ENCODE results near the gene NCAM2. TPM values are rescaled to one million over a fixed set of nuclear protein-coding genes. Genes with fewer than 3 reads are reported as not detected.

Gene NCAM2
- total and polyA plus RNA-seq, 10 donors, result 0.09 to 5.7 (median 1.0) TPM

- H3K27ac ChIP-seq, result no peak overlapping the region
- H3K9me3 ChIP-seq, result no peaks in the 10 kb centered on the region
- H3K36me3 ChIP-seq, result no peaks in the 10 kb centered on the region
- no peak for TF ChIP-seq CTCF (IDR thresholded peaks at IDR 0.05 in 8 of 11, conservative IDR thresholded peaks at IDR 0.05 in 3 of 11)
- TF ChIP-seq POLR2AphosphoS5 (IDR thresholded peaks at IDR 0.05), result no peak
- TF ChIP-seq POLR2A (IDR thresholded peaks at IDR 0.05), result no peak
- intact Hi-C loops (cut with DNase I; ENCODE audit: low total_unique reads), result no loop called here
- DNase-seq, result no peak
- no peak overlapping the region for H3K4me3 ChIP-seq
- H3K4me1 ChIP-seq, result no peaks in the 10 kb centered on the region
- WGBS, 5 donors, result 77 to 83% (median 81%) methylated on average over 5 of the region's 5 CpGs
- H3K27me3 ChIP-seq (replicated peaks in 1 of 7), result no peaks in the 10 kb centered on the region
Measured at GRCh38 chr21:21096956-21097355, 98.7 kb downstream of the NCAM2 start.

GRCh38 chr21:21097466-21097865, 99.3 kb downstream of the NCAM2 start:
- Histone ChIP-seq H3K4me3 (no peak overlapping the region), H3K4me1 (no peaks in the 10 kb centered on the region), H3K27me3 (replicated peaks in 1 of 7) (no peaks in the 10 kb centered on the region), H3K27ac (no peak overlapping the region), H3K9me3 (no peaks in the 10 kb centered on the region), H3K36me3 (no peaks in the 10 kb centered on the region)
- DNase-seq, result no peak
- intact Hi-C loops (cut with DNase I; ENCODE audit: low total_unique reads), result no loop called here
- 49 to 72% (median 64%) methylated on average over 1 of the region's 1 CpG for WGBS, 5 donors
- TF ChIP-seq POLR2AphosphoS5 (IDR thresholded peaks at IDR 0.05) (no peak), CTCF (IDR thresholded peaks at IDR 0.05 in 8 of 11, conservative IDR thresholded peaks at IDR 0.05 in 3 of 11) (no peak), POLR2A (IDR thresholded peaks at IDR 0.05) (no peak)

GRCh38 chr21:21101911-21102310, 103.7 kb downstream of the NCAM2 start:
- no peaks in the 10 kb centered on the region for H3K27me3 ChIP-seq (replicated peaks in 1 of 7)
- H3K4me3 ChIP-seq, result no peak overlapping the region
- no peak for DNase-seq
- 70 to 83% (median 76%) methylated on average over 1 of the region's 1 CpG for WGBS, 5 donors
- H3K9me3 ChIP-seq, result no peaks in the 10 kb centered on the region
- H3K27ac ChIP-seq, result no peak overlapping the region
- intact Hi-C loops (cut with DNase I; ENCODE audit: low total_unique reads), result no loop called here
- H3K36me3 ChIP-seq, result no peaks in the 10 kb centered on the region
- TF ChIP-seq CTCF (IDR thresholded peaks at IDR 0.05 in 8 of 11, conservative IDR thresholded peaks at IDR 0.05 in 3 of 11) (no peak), POLR2AphosphoS5 (IDR thresholded peaks at IDR 0.05) (no peak), POLR2A (IDR thresholded peaks at IDR 0.05) (no peak)
- no peaks in the 10 kb centered on the region for H3K4me1 ChIP-seq

GRCh38 chr21:21102896-21103295, 104.7 kb downstream of the NCAM2 start:
- Histone ChIP-seq H3K36me3 (no peaks in the 10 kb centered on the region), H3K27me3 (replicated peaks in 1 of 7) (no peaks in the 10 kb centered on the region), H3K4me1 (no peaks in the 10 kb centered on the region), H3K9me3 (no peaks in the 10 kb centered on the region), H3K4me3 (no peak overlapping the region), H3K27ac (no peak overlapping the region)
- WGBS, 5 donors, result 79 to 90% (median 89%) methylated on average over 2 of the region's 2 CpGs
- DNase-seq, result no peak
- TF ChIP-seq POLR2A (IDR thresholded peaks at IDR 0.05), result no peak
- TF ChIP-seq POLR2AphosphoS5 (IDR thresholded peaks at IDR 0.05), result no peak
- TF ChIP-seq CTCF (IDR thresholded peaks at IDR 0.05 in 8 of 11, conservative IDR thresholded peaks at IDR 0.05 in 3 of 11), result no peak
- intact Hi-C loops (cut with DNase I; ENCODE audit: low total_unique reads), result no loop called here
